HepG2 (cell line): Measurements from ENCODE around the gene RTKN2. TPM values are rescaled to one million over a fixed set of nuclear protein-coding genes. Genes with fewer than 3 reads are reported as not detected.

Experiments used
- AGO2 ChIP-seq: fragments of 200-400 bp; formaldehyde crosslinking; optimal IDR thresholded peaks from 2 replicates; pipeline ENCODE3; 2017; ENCODE audit warnings: mild to moderate bottlenecking, low read depth, low read length, moderate library complexity
- CEBPG ChIP-seq: IDR thresholded peaks from 2 replicates; pipeline ENCODE4 v1.6.1; 2016
- EEA1 ChIP-seq: sonication (generic); formaldehyde crosslinking; IDR thresholded peaks from 2 replicates; pipeline ENCODE4 v1.5.1; 2020; ENCODE audit warnings: mild to moderate bottlenecking, missing genetic modification reagents, borderline replicate concordance
- HNF4A ChIP-seq: sonication (generic); formaldehyde crosslinking; IDR thresholded peaks from 2 replicates; pipeline ENCODE4 v1.4.0; 2020; ENCODE audit warnings: missing genetic modification reagents
- KDM4B ChIP-seq: sonication (generic); formaldehyde crosslinking; IDR thresholded peaks from 2 replicates; pipeline ENCODE4 v1.4.0; 2020; ENCODE audit warnings: missing genetic modification reagents
- PCBP2 ChIP-seq: fragments of 200-400 bp; formaldehyde crosslinking; optimal IDR thresholded peaks from 2 replicates; pipeline ENCODE3; 2018; ENCODE audit warnings: low read length, low read depth; ENCODE audit not compliant: poor library complexity, severe bottlenecking
- PHF5A ChIP-seq: IDR thresholded peaks from one replicate; pipeline ENCODE4 v1.6.1; 2018; ENCODE audit warnings: low read depth, missing genetic modification reagents; ENCODE audit not compliant: unreplicated experiment
- ZBTB3 ChIP-seq: sonication (generic); formaldehyde crosslinking; IDR thresholded peaks from 2 replicates; pipeline ENCODE4 v1.4.0; 2020; ENCODE audit warnings: low read depth, mild to moderate bottlenecking, moderate library complexity, missing genetic modification reagents, borderline replicate concordance
- ZC3H4 ChIP-seq: sonication (generic); formaldehyde crosslinking; IDR thresholded peaks from 2 replicates; pipeline ENCODE4 v1.4.0; 2020; ENCODE audit warnings: missing genetic modification reagents, borderline replicate concordance
- ZNF235 ChIP-seq: sonication (generic); formaldehyde crosslinking; IDR thresholded peaks from 2 replicates; pipeline ENCODE4 v1.8.1; 2023; ENCODE audit warnings: mild to moderate bottlenecking, missing genetic modification reagents, borderline replicate concordance
- ZNF839 ChIP-seq: sonication (generic); formaldehyde crosslinking; IDR thresholded peaks from 2 replicates; pipeline ENCODE4 v1.4.0; 2020; ENCODE audit warnings: missing genetic modification reagents, mild to moderate bottlenecking, borderline replicate concordance
- ZNF891 ChIP-seq: sonication (generic); formaldehyde crosslinking; IDR thresholded peaks from 2 replicates; pipeline ENCODE4 v1.5.0; 2020; ENCODE audit warnings: mild to moderate bottlenecking, missing genetic modification reagents
- polyA plus RNA-seq, 8 experiments: library from polyadenylated mRNA; depleted of rRNA in 3 of 8; stranded (reverse) in 7 of 8; unstranded in 1 of 8; fragments of >200 nt; fragmentation: Illumina TruSeq in 4 of 8; extraction: Trizol in 4 of 8; gene quantifications; 2 replicates each; pipeline versions ENCODE4 v1.2.1 to v1.2.3, GENCODE V29; 2011 to 2016; ENCODE audit warnings: low read depth in 4 of 8, missing spikeins in 1 of 8, mixed read lengths in 1 of 8; ENCODE audit not compliant: insufficient read depth in 1 of 8
- total RNA-seq, 5 experiments: library from RNA; depleted of rRNA; stranded (reverse); fragments of >200 nt; fragmentation: Illumina TruSeq; extraction: Trizol; gene quantifications; 2 replicates each; pipeline ENCODE4 v1.2.3, GENCODE V29; 2016; ENCODE audit warnings: low read depth in 1 of 5
- TF ChIP-seq, protein P1 (sequence below): IDR thresholded peaks from 2 replicates; pipeline ENCODE4 v1.6.1; 2018; ENCODE audit warnings: missing genetic modification reagents, mild to moderate bottlenecking, missing compliant biosample characterization
- TF ChIP-seq, protein P2 (sequence below): sonication (generic); formaldehyde crosslinking; IDR thresholded peaks from 2 replicates; pipeline ENCODE4 v1.4.0; 2020; ENCODE audit warnings: missing genetic modification reagents
- TF ChIP-seq, protein P3 (sequence below): sonication (generic); formaldehyde crosslinking; IDR thresholded peaks from 2 replicates; pipeline ENCODE4 v1.4.0; 2020; ENCODE audit warnings: missing genetic modification reagents
- TF ChIP-seq, protein P4 (sequence below): sonication (generic); formaldehyde crosslinking; IDR thresholded peaks from 2 replicates; pipeline ENCODE4 v1.5.0; 2020; ENCODE audit warnings: missing genetic modification reagents
- TF ChIP-seq, protein P5 (sequence below): sonication (generic); formaldehyde crosslinking; IDR thresholded peaks from 2 replicates; pipeline ENCODE4 v1.8.1; 2023; ENCODE audit warnings: missing genetic modification reagents, mild to moderate bottlenecking, borderline replicate concordance
- TF ChIP-seq, protein P6 (sequence below): sonication (generic); formaldehyde crosslinking; IDR thresholded peaks from 2 replicates; pipeline ENCODE4 v1.4.0; 2020; ENCODE audit warnings: missing genetic modification reagents
- TF ChIP-seq, protein P7 (sequence below): sonication (generic); formaldehyde crosslinking; IDR thresholded peaks from 2 replicates; pipeline ENCODE4 v1.4.0; 2020; ENCODE audit warnings: missing genetic modification reagents

Gene RTKN2
- total and polyA plus RNA-seq, 2 of the 13 experiments (the other 11 are each of a cell fraction or from before 2014, with no cell fraction given): 2.2 to 7.0 TPM

DNA sequence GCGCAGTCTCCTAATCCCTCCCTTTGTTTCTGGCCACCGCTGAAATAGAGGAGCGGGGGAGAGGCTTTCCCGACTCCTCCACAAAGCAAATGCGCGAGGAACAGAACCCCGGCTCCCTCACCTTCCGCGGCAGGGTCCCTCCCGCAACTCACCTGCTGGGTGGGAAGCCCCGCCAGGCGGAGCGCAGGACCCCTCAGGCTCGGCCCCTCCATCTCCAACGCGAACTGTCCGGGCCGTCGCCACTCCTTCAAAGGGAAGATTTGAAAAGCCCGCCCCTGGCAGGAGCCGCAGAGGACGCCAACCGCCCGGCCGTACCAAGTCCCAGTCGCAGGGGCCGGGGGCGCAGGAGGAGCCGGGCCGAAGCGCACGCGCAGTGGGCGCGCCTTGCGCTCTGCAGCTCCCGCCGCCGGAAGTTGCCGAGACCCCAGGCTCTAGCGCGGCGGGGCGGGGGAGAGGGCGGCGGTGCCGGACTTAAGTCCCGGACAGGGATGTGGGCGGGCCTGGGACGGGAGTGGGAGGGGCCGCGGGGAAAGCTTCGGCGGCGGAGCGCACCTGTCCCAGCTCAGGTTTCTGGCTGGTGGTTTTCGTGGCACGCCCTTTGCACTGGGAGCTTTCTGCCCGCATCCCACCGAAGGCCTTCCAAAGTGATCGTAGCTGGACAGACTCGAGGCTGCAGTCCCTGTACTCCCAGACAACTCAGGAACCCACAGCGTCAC, at the start of gene RTKN2 (continued):
- TF ChIP-seq HNF4A (CRISPR knock-in tag): peak; percentile 33
- TF ChIP-seq ZC3H4 (CRISPR knock-in tag): no peak
- TF ChIP-seq, protein P1, sequence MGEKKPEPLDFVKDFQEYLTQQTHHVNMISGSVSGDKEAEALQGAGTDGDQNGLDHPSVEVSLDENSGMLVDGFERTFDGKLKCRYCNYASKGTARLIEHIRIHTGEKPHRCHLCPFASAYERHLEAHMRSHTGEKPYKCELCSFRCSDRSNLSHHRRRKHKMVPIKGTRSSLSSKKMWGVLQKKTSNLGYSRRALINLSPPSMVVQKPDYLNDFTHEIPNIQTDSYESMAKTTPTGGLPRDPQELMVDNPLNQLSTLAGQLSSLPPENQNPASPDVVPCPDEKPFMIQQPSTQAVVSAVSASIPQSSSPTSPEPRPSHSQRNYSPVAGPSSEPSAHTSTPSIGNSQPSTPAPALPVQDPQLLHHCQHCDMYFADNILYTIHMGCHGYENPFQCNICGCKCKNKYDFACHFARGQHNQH (CRISPR knock-in tag): 0 out of 2 replicates have a peak, but pooled peaks have one; percentile 37
- no peak for TF ChIP-seq PCBP2
- no peak for TF ChIP-seq ZNF839
- TF ChIP-seq ZNF235 (CRISPR knock-in tag): no peak
- TF ChIP-seq AGO2: no peak
- TF ChIP-seq, protein P2, sequence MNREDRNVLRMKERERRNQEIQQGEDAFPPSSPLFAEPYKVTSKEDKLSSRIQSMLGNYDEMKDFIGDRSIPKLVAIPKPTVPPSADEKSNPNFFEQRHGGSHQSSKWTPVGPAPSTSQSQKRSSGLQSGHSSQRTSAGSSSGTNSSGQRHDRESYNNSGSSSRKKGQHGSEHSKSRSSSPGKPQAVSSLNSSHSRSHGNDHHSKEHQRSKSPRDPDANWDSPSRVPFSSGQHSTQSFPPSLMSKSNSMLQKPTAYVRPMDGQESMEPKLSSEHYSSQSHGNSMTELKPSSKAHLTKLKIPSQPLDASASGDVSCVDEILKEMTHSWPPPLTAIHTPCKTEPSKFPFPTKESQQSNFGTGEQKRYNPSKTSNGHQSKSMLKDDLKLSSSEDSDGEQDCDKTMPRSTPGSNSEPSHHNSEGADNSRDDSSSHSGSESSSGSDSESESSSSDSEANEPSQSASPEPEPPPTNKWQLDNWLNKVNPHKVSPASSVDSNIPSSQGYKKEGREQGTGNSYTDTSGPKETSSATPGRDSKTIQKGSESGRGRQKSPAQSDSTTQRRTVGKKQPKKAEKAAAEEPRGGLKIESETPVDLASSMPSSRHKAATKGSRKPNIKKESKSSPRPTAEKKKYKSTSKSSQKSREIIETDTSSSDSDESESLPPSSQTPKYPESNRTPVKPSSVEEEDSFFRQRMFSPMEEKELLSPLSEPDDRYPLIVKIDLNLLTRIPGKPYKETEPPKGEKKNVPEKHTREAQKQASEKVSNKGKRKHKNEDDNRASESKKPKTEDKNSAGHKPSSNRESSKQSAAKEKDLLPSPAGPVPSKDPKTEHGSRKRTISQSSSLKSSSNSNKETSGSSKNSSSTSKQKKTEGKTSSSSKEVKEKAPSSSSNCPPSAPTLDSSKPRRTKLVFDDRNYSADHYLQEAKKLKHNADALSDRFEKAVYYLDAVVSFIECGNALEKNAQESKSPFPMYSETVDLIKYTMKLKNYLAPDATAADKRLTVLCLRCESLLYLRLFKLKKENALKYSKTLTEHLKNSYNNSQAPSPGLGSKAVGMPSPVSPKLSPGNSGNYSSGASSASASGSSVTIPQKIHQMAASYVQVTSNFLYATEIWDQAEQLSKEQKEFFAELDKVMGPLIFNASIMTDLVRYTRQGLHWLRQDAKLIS (CRISPR knock-in tag): no peak
- TF ChIP-seq KDM4B (CRISPR knock-in tag): no peak
- TF ChIP-seq, protein P3, sequence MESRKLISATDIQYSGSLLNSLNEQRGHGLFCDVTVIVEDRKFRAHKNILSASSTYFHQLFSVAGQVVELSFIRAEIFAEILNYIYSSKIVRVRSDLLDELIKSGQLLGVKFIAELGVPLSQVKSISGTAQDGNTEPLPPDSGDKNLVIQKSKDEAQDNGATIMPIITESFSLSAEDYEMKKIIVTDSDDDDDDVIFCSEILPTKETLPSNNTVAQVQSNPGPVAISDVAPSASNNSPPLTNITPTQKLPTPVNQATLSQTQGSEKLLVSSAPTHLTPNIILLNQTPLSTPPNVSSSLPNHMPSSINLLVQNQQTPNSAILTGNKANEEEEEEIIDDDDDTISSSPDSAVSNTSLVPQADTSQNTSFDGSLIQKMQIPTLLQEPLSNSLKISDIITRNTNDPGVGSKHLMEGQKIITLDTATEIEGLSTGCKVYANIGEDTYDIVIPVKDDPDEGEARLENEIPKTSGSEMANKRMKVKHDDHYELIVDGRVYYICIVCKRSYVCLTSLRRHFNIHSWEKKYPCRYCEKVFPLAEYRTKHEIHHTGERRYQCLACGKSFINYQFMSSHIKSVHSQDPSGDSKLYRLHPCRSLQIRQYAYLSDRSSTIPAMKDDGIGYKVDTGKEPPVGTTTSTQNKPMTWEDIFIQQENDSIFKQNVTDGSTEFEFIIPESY (CRISPR knock-in tag): no peak
- TF ChIP-seq, protein P4, sequence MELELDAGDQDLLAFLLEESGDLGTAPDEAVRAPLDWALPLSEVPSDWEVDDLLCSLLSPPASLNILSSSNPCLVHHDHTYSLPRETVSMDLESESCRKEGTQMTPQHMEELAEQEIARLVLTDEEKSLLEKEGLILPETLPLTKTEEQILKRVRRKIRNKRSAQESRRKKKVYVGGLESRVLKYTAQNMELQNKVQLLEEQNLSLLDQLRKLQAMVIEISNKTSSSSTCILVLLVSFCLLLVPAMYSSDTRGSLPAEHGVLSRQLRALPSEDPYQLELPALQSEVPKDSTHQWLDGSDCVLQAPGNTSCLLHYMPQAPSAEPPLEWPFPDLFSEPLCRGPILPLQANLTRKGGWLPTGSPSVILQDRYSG: no peak
- TF ChIP-seq CEBPG: no peak
- TF ChIP-seq EEA1: no peak
- TF ChIP-seq, protein P5, sequence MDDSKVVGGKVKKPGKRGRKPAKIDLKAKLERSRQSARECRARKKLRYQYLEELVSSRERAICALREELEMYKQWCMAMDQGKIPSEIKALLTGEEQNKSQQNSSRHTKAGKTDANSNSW (CRISPR knock-in tag): no peak
- TF ChIP-seq ZNF891 (CRISPR knock-in tag): 0 out of 2 replicates have a peak, but pooled peaks have one; percentile 34
- no peak for TF ChIP-seq PHF5A (CRISPR knock-in tag)
- TF ChIP-seq ZBTB3 (CRISPR knock-in tag): no peak
- TF ChIP-seq, protein P6, sequence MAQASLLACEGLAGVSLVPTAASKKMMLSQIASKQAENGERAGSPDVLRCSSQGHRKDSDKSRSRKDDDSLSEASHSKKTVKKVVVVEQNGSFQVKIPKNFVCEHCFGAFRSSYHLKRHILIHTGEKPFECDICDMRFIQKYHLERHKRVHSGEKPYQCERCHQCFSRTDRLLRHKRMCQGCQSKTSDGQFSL (CRISPR knock-in tag): no peak
- TF ChIP-seq, protein P7, sequence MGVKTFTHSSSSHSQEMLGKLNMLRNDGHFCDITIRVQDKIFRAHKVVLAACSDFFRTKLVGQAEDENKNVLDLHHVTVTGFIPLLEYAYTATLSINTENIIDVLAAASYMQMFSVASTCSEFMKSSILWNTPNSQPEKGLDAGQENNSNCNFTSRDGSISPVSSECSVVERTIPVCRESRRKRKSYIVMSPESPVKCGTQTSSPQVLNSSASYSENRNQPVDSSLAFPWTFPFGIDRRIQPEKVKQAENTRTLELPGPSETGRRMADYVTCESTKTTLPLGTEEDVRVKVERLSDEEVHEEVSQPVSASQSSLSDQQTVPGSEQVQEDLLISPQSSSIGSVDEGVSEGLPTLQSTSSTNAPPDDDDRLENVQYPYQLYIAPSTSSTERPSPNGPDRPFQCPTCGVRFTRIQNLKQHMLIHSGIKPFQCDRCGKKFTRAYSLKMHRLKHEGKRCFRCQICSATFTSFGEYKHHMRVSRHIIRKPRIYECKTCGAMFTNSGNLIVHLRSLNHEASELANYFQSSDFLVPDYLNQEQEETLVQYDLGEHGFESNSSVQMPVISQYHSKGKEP (CRISPR knock-in tag): no peak; the same call in 1 of the 2 replicates
